ENCODE measurements around the gene SSRP1.
"Not testable (repeated sequence)": the region's sequence is repeated elsewhere in the genome, so short reads cannot be mapped to it uniquely, and the experiment has no call there.

SSRP1 gene

GRCh38 chr11:57303990-57304579, 31.6 kb downstream of the SSRP1 start:
- DNase-seq (ENCODE audit: low read depth): peak; percentile 27
- Histone ChIP-seq H3K9ac (ENCODE audit: low read length) (peak overlapping the region; percentile 40), H3K9me3 (ENCODE audit: control insufficient read depth, low read length) (peaks cover 4% of the 10 kb centered on the region), H3K4me1 (ENCODE audit: control insufficient read depth, insufficient read depth, low read length) (peaks cover 48% of the 10 kb centered on the region), H3K27me3 (replicated peaks; ENCODE audit: control insufficient read depth, insufficient read depth, low read length) (no peaks in the 10 kb centered on the region), H3K36me3 (ENCODE audit: control insufficient read depth, insufficient read depth, low read length, severe bottlenecking) (peaks cover 83% of the 10 kb centered on the region), H3K4me3 (ENCODE audit: low read length) (no peak overlapping the region)

DNA sequence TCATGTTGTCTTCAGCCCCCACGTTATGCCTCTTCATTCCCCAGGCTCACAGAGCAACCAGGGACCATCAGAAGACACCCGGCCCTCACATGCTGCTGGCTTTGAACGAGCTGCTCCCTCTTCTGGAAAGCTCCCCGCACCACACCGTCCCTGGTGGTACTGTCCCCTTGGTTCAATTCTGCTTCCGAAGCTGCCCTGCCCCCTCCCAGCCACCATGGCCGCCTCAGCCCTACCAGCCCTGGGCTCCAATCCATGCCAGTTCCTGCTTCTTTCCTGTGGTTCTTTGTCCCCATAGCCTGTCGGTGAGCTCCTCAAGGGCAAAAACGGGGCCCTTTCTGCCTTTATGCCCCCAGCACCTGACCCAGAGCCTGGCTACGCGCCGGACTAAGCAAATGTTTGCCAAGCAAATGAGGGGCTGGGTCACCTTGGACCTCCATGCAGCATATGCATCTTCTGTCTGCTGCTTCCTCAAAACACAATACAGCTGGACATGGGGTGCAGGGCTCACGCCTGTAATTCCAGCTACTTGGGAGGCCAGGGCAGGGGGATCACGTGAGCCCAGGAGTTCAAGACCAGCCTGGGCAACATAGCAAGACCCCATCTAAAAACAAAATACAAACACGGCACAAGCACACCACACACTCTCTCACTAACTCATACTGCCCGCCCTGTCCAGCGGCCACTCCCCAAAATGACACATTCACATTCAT, 32.3 kb downstream of the SSRP1 start:
- H3K9me3 ChIP-seq (ENCODE audit: control insufficient read depth, low read length): peaks cover 4% of the 10 kb centered on the region
- H3K36me3 ChIP-seq (ENCODE audit: control insufficient read depth, insufficient read depth, low read length, severe bottlenecking): peaks cover 83% of the 10 kb centered on the region
- H3K9ac ChIP-seq (ENCODE audit: low read length): no peak overlapping the region
- peaks cover 42% of the 10 kb centered on the region for H3K4me1 ChIP-seq (ENCODE audit: control insufficient read depth, insufficient read depth, low read length)
- H3K27me3 ChIP-seq (replicated peaks; ENCODE audit: control insufficient read depth, insufficient read depth, low read length): no peaks in the 10 kb centered on the region
- DNase-seq (ENCODE audit: low read depth): no peak
- no peak overlapping the region for H3K4me3 ChIP-seq (ENCODE audit: low read length)

- Histone ChIP-seq H3K9me3 (ENCODE audit: control insufficient read depth, low read length) (peaks cover 4% of the 10 kb centered on the region), H3K4me3 (ENCODE audit: low read length) (no peak overlapping the region), H3K9ac (ENCODE audit: low read length) (no peak overlapping the region), H3K36me3 (ENCODE audit: control insufficient read depth, insufficient read depth, low read length, severe bottlenecking) (peaks cover 83% of the 10 kb centered on the region), H3K27me3 (replicated peaks; ENCODE audit: control insufficient read depth, insufficient read depth, low read length) (no peaks in the 10 kb centered on the region), H3K4me1 (ENCODE audit: control insufficient read depth, insufficient read depth, low read length) (peaks cover 33% of the 10 kb centered on the region)
- no peak for DNase-seq (ENCODE audit: low read depth)
These were observed 33.2 kb downstream of the SSRP1 start for GRCh38 chr11:57302489-57302888.

DNA sequence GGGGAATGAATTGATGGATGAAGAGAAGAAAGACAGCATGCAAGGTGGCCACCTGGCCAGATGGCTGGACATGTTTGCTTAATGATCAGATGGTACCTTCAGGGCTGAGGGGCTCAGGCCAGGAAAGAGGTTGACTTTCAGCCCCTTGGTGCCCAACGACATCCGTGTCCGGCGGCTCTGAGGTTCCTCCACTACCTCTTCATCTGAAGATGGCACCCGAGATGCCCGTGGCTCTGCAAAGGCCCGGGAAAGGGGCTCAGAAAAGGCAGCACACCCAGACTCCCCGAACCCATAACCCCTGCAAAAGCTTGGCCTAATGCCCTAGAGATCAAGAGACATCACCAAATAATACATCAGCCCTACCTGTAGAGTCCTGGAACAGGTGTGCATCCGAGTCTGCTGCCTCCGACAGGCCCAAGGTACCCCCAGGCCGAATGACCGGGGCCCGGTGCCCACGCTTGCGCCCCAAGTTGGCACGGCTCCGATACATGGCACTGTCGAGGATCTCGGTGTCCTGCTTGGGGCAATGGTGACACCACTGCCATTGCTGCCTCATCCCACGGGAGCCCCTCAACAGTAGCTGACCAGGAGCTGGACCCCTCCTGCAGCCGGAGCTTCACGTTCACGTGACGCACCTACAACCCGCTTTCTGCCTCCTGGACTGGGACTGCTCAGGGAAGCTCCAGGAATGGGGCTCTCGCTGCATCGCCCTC, 33.8 kb downstream of the SSRP1 start:
- peaks cover 27% of the 10 kb centered on the region for H3K4me1 ChIP-seq (ENCODE audit: control insufficient read depth, insufficient read depth, low read length)
- DNase-seq (ENCODE audit: low read depth): no peak
- H3K36me3 ChIP-seq (ENCODE audit: control insufficient read depth, insufficient read depth, low read length, severe bottlenecking): peaks cover 86% of the 10 kb centered on the region
- H3K9ac ChIP-seq (ENCODE audit: low read length): no peak overlapping the region
- peaks cover 4% of the 10 kb centered on the region for H3K9me3 ChIP-seq (ENCODE audit: control insufficient read depth, low read length)
- H3K4me3 ChIP-seq (ENCODE audit: low read length): no peak overlapping the region
- H3K27me3 ChIP-seq (replicated peaks; ENCODE audit: control insufficient read depth, insufficient read depth, low read length): no peaks in the 10 kb centered on the region

GRCh38 chr11:57300785-57301184, 34.9 kb downstream of the SSRP1 start:
- H3K4me1 ChIP-seq (ENCODE audit: control insufficient read depth, insufficient read depth, low read length): peaks cover 18% of the 10 kb centered on the region
- no peak overlapping the region for H3K9ac ChIP-seq (ENCODE audit: low read length)
- peaks cover 4% of the 10 kb centered on the region for H3K9me3 ChIP-seq (ENCODE audit: control insufficient read depth, low read length)
- H3K27me3 ChIP-seq (replicated peaks; ENCODE audit: control insufficient read depth, insufficient read depth, low read length): no peaks in the 10 kb centered on the region
- peaks cover 83% of the 10 kb centered on the region for H3K36me3 ChIP-seq (ENCODE audit: control insufficient read depth, insufficient read depth, low read length, severe bottlenecking)
- no peak overlapping the region for H3K4me3 ChIP-seq (ENCODE audit: low read length)
- no peak for DNase-seq (ENCODE audit: low read depth)

DNA sequence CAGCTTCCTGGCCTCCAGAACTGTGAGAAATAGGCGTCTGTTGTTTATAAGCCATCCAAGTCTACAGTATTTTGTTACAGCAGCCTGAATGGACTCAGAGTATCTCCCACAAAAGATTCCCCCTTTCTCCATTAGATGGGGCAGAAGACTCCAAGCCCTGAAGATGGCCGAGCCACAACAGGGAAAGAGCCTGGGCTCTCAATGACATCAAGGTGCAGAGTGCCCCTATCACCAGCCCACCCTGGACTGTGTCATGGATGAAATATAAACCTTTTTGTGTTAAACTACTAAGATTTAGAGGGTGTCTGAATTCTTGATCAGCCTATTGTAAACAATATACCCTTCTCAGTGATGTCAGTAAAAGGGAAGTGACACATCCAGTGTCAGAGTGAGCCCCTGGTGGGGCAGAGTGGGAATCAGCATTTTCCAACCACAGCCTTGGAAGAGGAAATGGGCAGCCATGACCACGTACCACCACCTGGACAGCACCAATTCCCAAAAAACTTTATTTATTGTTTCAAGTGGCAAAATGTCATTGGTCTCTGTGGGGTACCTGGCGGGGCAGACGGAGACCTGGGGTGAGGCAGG, 36.4 kb downstream of the SSRP1 start:
- Histone ChIP-seq H3K36me3 (ENCODE audit: control insufficient read depth, insufficient read depth, low read length, severe bottlenecking) (peaks cover 73% of the 10 kb centered on the region), H3K27me3 (replicated peaks; ENCODE audit: control insufficient read depth, insufficient read depth, low read length) (no peaks in the 10 kb centered on the region)

DNA sequence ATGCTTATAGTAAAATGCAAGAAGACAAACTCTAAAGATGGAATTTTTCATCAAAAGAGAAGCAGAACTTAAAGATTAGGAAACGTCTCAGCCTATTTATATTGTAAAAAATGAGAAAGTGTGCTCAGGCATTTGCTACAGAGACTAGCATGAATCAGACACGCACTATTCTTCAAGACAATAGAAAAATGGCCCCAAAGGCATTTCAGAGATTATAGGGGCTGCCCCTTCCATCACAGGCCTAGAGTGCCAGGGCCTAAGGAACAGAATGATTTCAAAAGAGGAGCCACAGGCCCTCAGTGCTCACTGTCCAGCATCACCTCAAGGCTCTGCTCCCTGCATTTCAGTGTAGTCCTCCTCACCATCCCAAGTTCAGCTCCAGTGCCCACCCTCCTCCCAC, 38.5 kb downstream of the SSRP1 start:
- H3K4me1 ChIP-seq (ENCODE audit: control insufficient read depth, insufficient read depth, low read length): peaks cover 29% of the 10 kb centered on the region
- peaks cover 4% of the 10 kb centered on the region for H3K9me3 ChIP-seq (ENCODE audit: control insufficient read depth, low read length)
- H3K27me3 ChIP-seq (replicated peaks; ENCODE audit: control insufficient read depth, insufficient read depth, low read length): no peaks in the 10 kb centered on the region
- H3K36me3 ChIP-seq (ENCODE audit: control insufficient read depth, insufficient read depth, low read length, severe bottlenecking): peaks cover 56% of the 10 kb centered on the region
- H3K9ac ChIP-seq (ENCODE audit: low read length): no peak overlapping the region
- H3K4me3 ChIP-seq (ENCODE audit: low read length): no peak overlapping the region
- DNase-seq (ENCODE audit: low read depth): no peak

More for the DNA sequence above, 36.4 kb downstream of the SSRP1 start:
- Histone ChIP-seq H3K9me3 (ENCODE audit: control insufficient read depth, low read length) (peaks cover 4% of the 10 kb centered on the region), H3K4me3 (ENCODE audit: low read length) (no peak overlapping the region), H3K9ac (ENCODE audit: low read length) (no peak overlapping the region), H3K4me1 (ENCODE audit: control insufficient read depth, insufficient read depth, low read length) (peaks cover 16% of the 10 kb centered on the region)
- no peak for DNase-seq (ENCODE audit: low read depth)

GRCh38 chr11:57296205-57296604, 39.5 kb downstream of the SSRP1 start:
- H3K27me3 ChIP-seq (replicated peaks; ENCODE audit: control insufficient read depth, insufficient read depth, low read length); H3K9me3 ChIP-seq (ENCODE audit: control insufficient read depth, low read length); H3K9ac ChIP-seq (ENCODE audit: low read length); H3K4me3 ChIP-seq (ENCODE audit: low read length): not testable (repeated sequence)
- peak; percentile 28 for DNase-seq (ENCODE audit: low read depth)
- peaks cover 29% of the 10 kb centered on the region for H3K4me1 ChIP-seq (ENCODE audit: control insufficient read depth, insufficient read depth, low read length)
- peaks cover 46% of the 10 kb centered on the region for H3K36me3 ChIP-seq (ENCODE audit: control insufficient read depth, insufficient read depth, low read length, severe bottlenecking)

- Histone ChIP-seq H3K9me3 (ENCODE audit: control insufficient read depth, low read length) (peaks cover 4% of the 10 kb centered on the region), H3K4me1 (ENCODE audit: control insufficient read depth, insufficient read depth, low read length) (peaks cover 42% of the 10 kb centered on the region), H3K27me3 (replicated peaks; ENCODE audit: control insufficient read depth, insufficient read depth, low read length) (no peaks in the 10 kb centered on the region), H3K9ac (ENCODE audit: low read length) (peak overlapping the region; percentile 23), H3K36me3 (ENCODE audit: control insufficient read depth, insufficient read depth, low read length, severe bottlenecking) (peaks cover 29% of the 10 kb centered on the region), H3K4me3 (ENCODE audit: low read length) (no peak overlapping the region)
- DNase-seq (ENCODE audit: low read depth): peak; percentile 79
These were observed 41.2 kb downstream of the SSRP1 start for GRCh38 chr11:57294225-57295131.

DNA sequence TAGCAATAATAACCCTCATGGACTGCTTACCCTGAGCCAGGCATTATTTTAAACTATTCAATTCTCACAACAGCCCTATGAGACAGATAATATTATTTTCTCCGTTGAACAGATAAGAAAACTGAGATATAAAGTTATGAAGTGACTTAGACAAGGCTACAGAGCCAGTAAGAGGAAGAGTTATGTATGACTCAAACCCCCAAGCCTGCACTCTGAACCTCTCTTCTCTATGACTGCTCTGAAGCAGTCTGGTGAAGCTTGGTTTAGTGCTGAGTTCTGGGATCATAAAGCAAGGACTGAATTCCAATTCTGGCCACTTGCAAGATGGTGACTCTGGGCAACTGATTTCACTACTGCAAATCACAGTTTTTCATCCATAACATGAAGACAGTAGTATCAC, 45.4 kb downstream of the SSRP1 start:
- Histone ChIP-seq H3K9me3 (ENCODE audit: control insufficient read depth, low read length) (no peaks in the 10 kb centered on the region), H3K9ac (ENCODE audit: low read length) (peak overlapping the region; percentile 23), H3K36me3 (ENCODE audit: control insufficient read depth, insufficient read depth, low read length, severe bottlenecking) (no peaks in the 10 kb centered on the region), H3K27me3 (replicated peaks; ENCODE audit: control insufficient read depth, insufficient read depth, low read length) (no peaks in the 10 kb centered on the region), H3K4me1 (ENCODE audit: control insufficient read depth, insufficient read depth, low read length) (peaks cover 52% of the 10 kb centered on the region), H3K4me3 (ENCODE audit: low read length) (no peak overlapping the region)
- peak; percentile 32 for DNase-seq (ENCODE audit: low read depth)

Measured in adipocyte (in vitro differentiated cells).